ENCODE data around the gene PRR5L.
"Not testable (repeated sequence)": the region's sequence is repeated elsewhere in the genome, so short reads cannot be mapped to it uniquely, and the experiment has no call there.

The PRR5L gene

DNA sequence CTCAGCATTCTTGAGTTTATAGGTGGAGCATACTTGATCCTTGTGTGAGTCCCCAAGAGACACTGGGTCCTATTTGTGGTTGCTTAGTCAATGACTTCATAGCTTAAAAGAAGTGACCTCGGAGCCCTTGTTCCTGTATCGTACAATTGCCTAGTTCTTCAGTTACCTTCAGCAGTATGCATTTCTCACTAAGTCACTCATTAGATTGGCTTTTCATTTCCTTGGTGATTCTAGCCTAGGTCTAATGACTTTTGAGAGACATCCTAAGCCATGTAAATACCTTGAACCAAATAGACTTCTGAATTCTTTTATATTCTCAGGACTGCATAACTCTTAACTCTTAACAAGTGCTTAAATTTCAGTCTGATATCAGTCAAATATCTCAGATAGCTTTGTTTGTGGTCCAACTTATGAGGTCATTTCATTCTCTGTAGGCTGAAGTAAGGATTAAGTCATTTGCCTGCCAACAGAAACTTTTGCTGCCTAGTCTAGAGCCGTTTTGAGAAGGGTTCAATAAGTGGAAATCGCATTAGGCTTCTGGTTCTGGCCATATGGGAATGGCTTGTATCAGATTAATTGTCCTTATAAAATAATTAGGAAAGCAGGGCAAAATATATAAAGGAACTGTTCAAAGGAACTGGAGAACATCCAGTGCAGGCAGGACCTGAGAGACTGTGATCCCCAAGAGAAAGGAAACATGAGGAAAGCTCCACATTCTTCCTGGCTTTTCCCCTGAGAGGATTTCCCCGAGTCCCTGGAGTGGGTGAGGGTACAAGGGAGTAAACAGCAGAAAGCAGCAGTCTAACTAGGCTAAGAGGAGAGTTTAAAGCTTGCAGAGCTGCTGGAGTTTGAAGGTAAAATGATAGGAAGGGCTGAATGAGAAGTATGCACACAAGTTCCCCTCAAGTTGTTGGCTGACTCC, 174.1 kb downstream of the PRR5L start:
- peak; percentile 88 for DNase-seq

DNA sequence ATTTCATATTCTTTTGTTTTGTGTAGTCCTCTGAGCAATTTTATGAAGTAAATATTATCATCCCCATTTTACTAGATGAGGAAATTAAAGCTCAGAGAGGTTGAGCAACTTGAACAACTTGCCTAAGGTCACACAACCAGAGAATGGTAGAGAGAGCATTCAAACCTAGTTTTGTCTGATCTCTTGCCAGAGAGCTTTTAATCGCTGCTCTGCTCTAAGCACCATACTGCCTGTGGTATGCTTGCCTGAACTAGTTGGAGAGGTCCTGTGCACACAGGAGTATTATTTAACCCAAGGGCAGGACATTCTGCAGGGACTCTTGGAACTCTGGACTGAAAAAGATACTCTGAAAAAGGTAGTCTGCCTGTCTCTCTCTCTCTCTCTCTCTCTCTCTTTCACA, 175.5 kb downstream of the PRR5L start:
- no peak for DNase-seq

- DNase-seq: no peak
Observed at GRCh38 chr11:36475192-36475591, 179.1 kb downstream of the PRR5L start.

GRCh38 chr11:36478700-36479329, 182.7 kb downstream of the PRR5L start:
- peak; percentile 54 for DNase-seq

DNA sequence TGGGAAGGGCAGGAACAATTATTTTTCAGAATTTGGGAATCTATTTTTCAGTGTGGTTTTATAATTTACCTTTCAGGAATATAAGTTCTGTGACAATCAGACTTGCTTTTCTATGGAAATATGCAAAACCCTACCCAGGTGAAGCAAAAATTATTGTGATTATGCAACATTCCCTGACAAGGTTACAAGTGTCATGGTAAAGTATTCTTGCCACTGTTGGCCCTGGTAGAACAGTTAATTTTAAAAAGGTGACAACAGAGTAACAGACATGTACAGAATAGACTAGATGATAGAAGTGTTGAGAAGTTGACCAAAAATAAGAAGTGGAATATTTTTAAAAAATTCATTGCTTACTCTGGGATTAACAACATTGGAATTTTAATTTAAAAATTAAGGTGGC, 184.7 kb downstream of the PRR5L start:
- no peak for DNase-seq

- DNase-seq: not testable (repeated sequence)
Observed at GRCh38 chr11:36483042-36483441, 187.0 kb downstream of the PRR5L start.

DNA sequence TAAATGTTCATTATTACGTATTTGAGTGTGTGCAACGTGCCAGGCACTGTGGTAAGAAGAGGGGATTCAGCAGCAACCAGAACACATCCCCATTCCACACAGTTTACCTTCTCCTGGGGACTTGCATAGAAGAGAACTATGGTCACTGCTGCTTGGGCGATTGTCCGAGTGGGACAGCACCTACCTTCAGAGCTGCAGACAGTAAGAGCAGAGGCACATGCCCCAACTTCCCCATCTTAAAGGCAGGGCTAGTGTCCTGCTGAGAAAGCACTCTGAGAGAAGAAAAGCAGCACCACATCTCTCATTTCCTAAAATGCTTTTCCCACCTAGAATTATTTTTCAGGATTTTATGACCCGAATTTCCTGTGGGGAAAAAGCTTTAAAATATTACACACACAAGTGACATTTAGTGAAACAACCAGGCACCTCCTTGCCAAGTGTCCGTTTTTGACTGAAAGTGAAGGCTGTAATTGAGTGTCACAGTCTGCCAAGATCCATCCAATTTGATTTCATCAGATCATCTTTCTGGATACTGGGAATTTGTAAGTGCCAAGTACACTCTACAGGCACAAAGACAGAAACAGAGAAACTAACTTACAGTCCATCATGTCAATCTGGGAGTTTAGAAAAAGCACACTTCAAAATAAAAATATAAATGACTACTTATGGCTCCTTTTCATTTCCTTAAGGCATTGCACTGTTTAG, 189.4 kb downstream of the PRR5L start:
- no peak for DNase-seq

DNA sequence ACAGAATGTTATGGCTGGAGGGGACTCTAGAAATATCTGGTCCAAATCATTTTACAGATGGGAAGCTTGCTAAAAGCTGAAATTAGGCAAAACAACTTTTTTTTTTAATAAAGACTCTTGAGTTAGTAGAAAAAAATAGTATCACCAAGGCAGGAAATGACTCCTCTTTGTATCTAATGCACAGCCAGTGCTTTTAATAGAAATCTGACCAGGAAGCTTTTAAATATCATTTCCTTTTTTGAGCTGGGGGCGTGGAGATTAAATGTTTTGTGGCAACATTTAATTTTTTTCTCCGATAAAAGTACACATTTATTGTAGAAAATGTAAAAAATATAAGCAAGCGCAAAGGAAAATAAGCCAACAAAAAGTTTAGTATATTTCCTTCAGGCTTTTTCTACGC, 191.5 kb downstream of the PRR5L start:
- no peak for DNase-seq

DNA sequence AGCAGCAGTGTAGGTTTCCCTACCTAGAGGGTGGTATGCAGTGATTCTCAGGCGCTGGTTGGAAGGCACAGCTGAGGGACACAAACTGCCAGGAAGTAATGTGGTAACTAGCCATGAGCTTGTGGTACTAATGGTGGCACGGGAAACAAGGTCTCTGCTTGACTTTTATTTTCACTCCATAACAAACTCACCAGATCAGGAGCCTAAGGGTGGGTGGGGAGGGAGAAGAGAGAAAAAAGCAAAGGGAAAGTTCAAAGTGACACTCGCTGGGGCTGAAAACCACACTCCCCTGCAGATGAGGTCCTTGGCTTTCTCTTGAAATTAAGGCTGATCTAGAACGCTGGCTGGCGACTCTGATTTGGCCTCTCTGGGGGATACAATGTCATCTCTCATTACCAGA, 192.0 kb downstream of the PRR5L start:
- no peak for DNase-seq

DNA sequence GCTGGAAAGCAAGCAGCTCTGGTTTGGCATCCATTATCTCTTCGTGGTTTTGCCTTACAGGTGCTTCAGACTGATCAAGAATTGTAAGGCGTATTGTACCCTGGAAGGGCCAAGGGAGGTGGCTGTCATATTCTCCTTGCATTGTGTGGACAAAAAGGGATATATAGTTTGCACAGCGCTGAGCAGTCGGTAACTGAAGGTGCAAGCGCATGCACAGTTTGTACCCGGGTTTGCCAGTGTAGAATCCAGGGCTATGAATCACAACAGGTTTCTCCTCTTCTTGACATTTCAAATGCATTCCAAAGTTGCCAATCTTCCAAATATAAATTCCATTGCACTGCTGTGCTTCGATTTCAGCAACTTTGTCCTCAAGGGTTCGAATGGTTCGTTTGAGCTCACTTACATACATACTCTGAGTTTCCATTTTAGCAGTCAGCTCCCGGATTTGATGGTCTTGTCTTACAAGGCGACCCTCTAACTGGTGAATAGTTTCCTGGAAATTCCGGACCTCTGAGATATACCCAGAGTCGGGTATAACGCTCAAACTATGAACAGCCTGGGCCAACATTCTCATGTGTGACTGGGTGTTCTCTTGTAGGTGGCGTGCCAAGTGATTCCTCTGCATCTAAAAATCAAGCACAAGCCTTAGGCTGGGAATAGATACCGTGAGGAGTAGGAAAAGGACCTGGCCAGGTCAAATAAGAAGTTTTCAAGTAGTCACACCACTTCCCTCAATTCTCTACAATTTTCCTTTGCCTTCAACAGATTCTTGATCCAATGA, 194.1 kb downstream of the PRR5L start:
- DNase-seq: no peak

GRCh38 chr11:36492724-36493304, 196.7 kb downstream of the PRR5L start:
- DNase-seq: peak; percentile 38

DNA sequence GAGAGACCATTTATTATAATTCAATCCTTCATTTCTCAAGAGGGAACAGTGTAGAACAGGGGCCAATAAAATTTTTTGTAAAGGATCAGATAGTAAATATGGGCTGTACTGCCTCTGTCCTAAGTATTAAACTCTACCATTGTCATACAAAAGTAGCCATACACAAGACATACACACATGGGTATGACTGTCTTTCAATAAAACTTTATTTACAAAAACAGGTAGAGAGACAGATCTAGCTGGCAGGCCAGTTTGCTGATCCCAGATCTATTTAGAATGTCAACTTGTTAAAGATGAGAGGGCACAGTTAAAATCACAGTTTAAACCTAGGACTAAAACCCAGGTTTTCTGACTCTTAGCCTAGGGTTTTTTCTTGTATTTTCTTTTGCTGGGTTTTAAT, 197.2 kb downstream of the PRR5L start:
- DNase-seq: no peak

DNA sequence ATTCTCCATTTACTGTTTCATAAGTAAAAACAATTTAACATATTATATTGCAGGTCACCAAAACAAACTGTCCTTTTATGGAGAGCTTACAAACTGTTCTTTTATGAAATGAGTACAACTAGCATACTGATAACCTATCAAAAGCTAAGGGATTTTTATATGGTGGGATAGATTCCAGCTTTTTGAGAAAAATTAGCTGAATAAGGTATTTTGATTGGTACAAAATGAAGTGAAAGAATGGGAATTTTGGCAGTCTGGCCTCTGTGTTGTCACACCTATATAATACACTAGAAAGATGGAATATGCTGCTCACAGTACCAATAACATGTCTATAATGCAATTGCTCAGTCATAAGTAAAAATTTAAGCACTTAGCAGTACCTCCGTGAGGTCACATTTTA, 202.6 kb downstream of the PRR5L start:
- DNase-seq: no peak

- no peak for DNase-seq
Observed at GRCh38 chr11:36499315-36499714, 203.2 kb downstream of the PRR5L start.

DNA sequence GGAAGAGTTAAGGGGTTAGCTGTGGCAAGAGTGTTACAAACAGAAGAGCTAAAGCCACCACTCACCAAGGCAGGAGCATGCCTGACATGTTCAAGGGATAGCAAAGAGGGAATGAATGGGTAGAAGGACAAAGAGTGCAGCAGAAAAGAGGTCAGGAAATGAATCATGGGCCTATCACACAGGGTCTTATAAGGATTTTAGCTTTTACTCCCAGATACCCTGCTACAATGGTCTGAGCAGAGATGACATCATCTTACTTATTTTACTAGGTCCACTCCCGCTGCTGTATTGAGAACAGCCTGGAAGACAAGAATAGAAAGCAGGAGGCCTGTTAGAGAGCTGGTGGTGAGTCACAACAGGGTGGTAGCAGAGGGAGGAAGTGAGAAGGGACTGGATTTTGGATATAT, 204.2 kb downstream of the PRR5L start:
- DNase-seq: peak; percentile 92

- DNase-seq: no peak
Observed at GRCh38 chr11:36501236-36501635, 205.1 kb downstream of the PRR5L start.

GRCh38 chr11:36507824-36508489, 211.9 kb downstream of the PRR5L start:
- no peak for DNase-seq

- DNase-seq: no peak
Observed at GRCh38 chr11:36508743-36509142, 212.7 kb downstream of the PRR5L start.

GRCh38 chr11:36509201-36509639, 213.1 kb downstream of the PRR5L start:
- peak; percentile 19 for DNase-seq

GRCh38 chr11:36509694-36510593, 213.9 kb downstream of the PRR5L start, which contains the start of gene TRAF6:
TSS of gene TRAF6 (minus strand) at chr11:36510272. CDS start at chr11:36501515, 8,757 bp downstream.
- DNase-seq: peak; percentile 83

- DNase-seq: peak; percentile 46
Observed at GRCh38 chr11:36510594-36510942, 214.5 kb downstream of the PRR5L start.

Measured in fibroblast of skin of right quadriceps (primary cell).